SU-DHL-6 (cell line): ENCODE measurements around the gene EIF4G1.

ENCODE experiments used
- CTCF ChIP-seq: fragments of 200-600 bp; sonication (generic); IDR thresholded peaks from one replicate; pipeline ENCODE4 v1.5.1; 2017; ENCODE audit warnings: antibody characterized with exemption, mild to moderate bottlenecking, low read length, moderate library complexity; ENCODE audit not compliant: insufficient read depth, poor library complexity, severe bottlenecking
- EZH2phosphoT487 ChIP-seq: fragments of 200-600 bp; sonication (generic), shearing (Covaris generic); conservative IDR thresholded peaks from 2 replicates; pipeline ENCODE4 v1.6.1; 2018; ENCODE audit warnings: mild to moderate bottlenecking, antibody characterized with exemption, low read length, moderate library complexity, mixed read lengths

- no peak for TF ChIP-seq CTCF
- no peak for TF ChIP-seq EZH2phosphoT487
These were observed 58.5 kb downstream of the EIF4G1 start for GRCh38 chr3:184372911-184373310.
